Testis (tissue), 2 donors: Measurements from ENCODE around the gene EXOC3L4.

Source experiments
- POLR2A ChIP-seq: fragments of 450-650 bp; IDR thresholded peaks from one replicate; pipeline ENCODE4 v1.6.1; 2017; ENCODE audit warnings: antibody characterized with exemption, mild to moderate bottlenecking, moderate library complexity
- TF ChIP-seq, protein P1 (sequence below), 3 experiments: fragments of 450-650 bp in 2 of 3; fragments of 200-600 bp in 1 of 3; sonication (generic) in 1 of 3; IDR thresholded peaks; one replicate each; pipeline ENCODE4 v1.5.1; 2016 to 2019; ENCODE audit warnings: antibody characterized with exemption in 3 of 3, mild to moderate bottlenecking in 2 of 3, moderate library complexity in 1 of 3

DNA sequence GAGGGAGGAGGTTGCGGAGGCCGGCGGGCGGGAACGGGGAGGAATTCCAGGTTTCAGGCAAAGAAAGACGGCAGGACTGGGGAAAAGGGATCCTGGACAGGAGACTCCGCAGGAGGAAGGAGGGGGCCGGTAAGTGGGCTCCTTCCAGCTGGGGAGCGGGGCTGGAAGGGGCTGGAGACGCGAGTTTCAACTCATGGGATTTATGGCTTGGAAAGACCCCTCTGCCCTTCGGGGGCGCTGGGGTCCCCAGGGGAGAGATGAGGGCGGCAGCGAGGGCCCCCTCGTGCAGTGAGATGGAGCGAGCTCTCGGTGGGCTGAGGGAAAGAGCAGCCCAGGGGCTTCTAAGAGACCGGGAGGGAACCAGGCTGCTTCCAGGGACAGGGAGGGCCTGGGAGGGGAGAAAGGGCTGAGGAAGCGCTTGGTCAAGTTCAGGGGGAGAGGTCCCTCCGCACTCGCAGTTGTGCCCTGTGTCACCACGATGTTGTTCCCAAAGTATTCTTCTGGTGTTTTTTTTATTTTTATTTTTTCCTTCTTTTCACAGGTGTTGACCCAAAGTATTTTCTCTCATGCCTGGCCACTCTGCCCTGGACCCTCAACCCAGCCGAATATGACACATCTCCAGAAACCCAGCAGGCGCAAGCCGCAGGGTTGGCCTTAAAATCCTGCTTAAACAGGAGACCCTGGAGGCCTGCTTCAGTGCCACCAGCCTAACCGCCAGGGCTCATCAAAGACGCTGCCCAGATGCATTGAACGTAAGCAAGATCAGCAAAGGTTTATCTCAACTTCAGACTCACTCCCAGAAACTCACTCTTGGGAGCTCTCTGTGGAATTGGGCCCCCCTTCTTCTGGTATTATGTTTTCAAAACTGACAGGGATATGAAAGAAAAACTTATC, 44.9 kb downstream of the EXOC3L4 start:
- TF ChIP-seq, protein P1, sequence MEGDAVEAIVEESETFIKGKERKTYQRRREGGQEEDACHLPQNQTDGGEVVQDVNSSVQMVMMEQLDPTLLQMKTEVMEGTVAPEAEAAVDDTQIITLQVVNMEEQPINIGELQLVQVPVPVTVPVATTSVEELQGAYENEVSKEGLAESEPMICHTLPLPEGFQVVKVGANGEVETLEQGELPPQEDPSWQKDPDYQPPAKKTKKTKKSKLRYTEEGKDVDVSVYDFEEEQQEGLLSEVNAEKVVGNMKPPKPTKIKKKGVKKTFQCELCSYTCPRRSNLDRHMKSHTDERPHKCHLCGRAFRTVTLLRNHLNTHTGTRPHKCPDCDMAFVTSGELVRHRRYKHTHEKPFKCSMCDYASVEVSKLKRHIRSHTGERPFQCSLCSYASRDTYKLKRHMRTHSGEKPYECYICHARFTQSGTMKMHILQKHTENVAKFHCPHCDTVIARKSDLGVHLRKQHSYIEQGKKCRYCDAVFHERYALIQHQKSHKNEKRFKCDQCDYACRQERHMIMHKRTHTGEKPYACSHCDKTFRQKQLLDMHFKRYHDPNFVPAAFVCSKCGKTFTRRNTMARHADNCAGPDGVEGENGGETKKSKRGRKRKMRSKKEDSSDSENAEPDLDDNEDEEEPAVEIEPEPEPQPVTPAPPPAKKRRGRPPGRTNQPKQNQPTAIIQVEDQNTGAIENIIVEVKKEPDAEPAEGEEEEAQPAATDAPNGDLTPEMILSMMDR (IDR thresholded peaks at IDR 0.05) = no peak
- TF ChIP-seq POLR2A = no peak
